GM12872 (cell line): Measurements from ENCODE around the gene TMEM175.

Source experiments
- CTCF ChIP-seq: IDR thresholded peaks from 3 replicates; pipeline ENCODE4 v1.5.1; 2011; ENCODE audit warnings: low read depth, mild to moderate bottlenecking, low read length, moderate library complexity; ENCODE audit not compliant: insufficient read depth

TMEM175 gene

DNA sequence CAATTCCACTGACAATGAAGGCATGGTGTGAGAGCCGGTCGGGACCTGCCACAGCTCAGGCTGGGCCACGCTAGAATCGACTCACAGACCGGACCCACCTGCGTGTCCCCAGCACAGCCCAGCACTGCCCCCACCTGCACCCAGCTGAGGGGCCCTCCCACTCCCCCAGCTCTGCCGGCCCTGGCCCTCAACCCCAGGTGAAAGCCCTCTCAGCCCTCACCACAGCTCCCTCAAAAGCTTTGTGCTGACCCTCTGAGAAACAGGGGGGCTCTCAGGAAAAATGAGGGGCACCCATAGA lies 25.2 kb upstream of the TMEM175 start:
- no peak for TF ChIP-seq CTCF

DNA sequence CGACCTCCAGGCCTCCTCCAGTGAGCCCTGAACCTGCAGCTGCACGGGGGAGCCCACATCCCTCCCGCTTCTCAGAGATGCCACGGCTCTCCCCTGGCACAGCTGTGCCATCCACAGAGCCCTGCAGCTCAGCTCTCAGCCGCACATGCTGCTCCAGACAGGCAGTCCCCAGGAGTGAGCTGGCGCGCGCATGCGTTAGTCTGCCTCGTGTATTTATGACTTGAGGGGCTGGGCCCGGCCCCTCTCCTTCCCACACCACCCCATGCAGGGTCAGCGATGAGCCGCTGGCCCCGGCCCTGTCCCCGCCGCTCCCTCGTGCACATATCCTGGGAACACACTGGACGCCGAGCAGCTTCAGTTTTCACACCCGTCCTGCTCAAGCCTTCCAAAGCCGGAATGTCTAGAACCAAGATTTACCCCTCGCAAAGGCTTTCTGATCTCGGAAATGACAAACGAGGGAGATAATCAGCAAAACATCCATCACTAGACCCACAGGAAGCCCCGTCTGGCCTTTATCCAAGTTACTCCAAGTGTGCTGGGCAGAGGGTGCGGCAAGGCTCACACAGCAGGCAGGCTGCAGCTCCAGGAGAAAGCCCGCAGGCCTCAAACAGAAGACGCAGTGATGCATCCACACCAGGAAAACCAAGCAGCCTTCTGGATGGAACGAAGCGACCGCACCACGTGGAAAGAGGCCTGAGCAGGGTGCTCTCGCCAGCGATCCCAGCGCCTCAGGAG lies 24.4 kb upstream of the TMEM175 start:
- no peak for TF ChIP-seq CTCF

- no peak for TF ChIP-seq CTCF
These were observed 23.1 kb upstream of the TMEM175 start for GRCh38 chr4:909131-909571.

- no peak for TF ChIP-seq CTCF
These were observed 22.4 kb upstream of the TMEM175 start for GRCh38 chr4:909821-910220.

DNA sequence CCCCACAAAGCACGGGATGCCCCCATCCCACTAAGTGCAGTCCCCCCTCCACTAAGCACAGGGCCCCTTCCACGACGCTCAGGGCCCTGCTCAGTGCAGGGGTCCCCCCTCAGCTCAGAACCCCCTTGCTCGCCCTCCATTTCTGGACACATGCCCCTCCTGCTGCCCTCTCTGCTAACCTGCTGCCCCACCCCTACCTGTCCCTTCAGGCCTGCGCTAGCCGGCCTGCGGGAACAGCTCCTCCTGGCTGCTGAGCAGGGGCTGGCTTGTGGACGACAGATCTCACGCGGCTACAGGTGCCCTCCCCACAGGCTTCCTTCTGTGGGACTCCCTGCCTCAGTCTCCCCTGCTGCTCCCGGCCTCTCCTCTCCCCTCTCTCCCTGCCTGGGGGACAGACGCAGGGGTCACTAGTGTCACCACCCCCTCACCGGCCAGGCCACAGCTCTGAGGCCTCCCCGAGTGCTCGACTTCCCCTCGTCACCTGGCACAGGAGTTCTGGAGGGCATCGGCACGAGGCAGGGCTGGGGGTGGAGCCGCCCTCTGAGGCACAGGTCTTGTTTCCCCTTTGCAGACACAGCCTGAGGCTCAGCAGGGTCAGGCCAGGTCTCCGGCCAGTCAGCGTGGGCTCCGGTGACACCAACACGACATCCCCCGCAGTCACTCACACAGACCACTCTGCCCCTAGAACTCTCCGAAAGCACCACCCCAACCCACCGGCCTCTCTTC lies 21.7 kb upstream of the TMEM175 start:
- no peak for TF ChIP-seq CTCF

DNA sequence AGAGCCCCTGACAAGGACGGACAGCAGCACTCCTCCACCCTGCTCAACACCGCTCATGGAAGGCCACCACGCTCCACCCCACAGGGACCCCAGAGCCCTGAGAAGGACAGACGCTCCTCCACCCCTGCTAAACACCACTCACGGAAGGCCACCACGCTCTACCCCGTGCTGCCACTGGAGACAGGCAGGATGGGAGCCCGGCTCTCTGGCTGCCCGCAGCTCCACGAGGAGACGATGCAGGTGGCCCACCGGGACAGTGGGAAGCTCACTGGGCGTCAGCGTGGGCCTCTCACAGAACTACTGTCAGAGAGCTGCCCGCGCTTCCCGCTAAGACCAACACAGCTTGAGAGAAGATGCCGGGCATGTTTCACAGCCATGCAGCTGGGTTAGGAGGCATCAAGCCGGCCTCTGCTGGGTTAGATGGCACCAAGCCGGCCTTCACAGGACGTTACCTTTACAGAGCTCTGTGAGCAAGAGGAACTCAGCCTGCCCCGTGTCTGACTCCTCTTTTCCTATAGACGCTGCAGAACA lies 21.0 kb upstream of the TMEM175 start:
- TF ChIP-seq CTCF, result no peak

DNA sequence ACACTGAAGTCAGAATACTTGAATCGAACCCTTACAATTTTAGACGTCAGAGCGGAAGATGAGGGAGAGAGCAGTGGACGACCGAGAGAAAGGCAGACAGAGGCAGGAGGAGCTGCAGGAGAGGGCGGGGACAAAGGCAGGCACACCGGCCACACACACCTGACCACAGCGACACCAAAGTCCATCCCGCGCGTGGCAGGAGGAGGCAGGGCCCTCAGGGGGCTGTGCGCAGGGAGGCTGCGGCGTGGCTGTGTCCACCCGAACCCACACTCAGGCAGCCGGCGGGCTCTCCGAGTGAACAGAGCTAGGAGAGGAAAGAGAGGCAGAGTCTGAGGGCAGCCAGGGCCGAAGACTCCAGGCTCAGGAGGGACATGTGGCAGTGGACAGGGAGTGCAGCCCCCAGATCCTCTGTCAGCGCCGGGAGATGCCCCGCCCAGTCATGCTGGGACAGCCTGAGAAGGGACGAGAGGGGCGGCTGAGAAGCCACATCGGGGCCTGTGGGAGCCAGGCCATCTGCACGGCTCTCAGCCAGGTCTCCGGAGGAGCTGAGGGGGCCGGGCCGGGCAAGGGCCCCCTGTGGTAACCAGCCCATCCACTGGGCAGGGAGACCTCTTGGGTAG lies 20.3 kb upstream of the TMEM175 start:
- TF ChIP-seq CTCF, result no peak
